HEK293 (cell line): ENCODE measurements around the gene C9orf78.

Experiments used
- CTCF ChIA-PET: fragments of 350-600 bp; formaldehyde crosslinking; extraction: SDS; loops from one replicate; lab custom pipeline; 2021; ENCODE audit warnings: antibody characterized with exemption; lab: Yijun Ruan, JAX
- POLR2A ChIA-PET: fragments of 300-600 bp; formaldehyde crosslinking; extraction: SDS; loops from one replicate; lab custom pipeline; 2020; ENCODE audit warnings: antibody characterized with exemption, inconsistent platforms; lab: Yijun Ruan, JAX
- H3K27ac ChIP-seq: fragments of 200-500 bp; sonication (Bioruptor generic); 2 replicates; pipeline ENCODE4 v1.5.1; 2014; ENCODE audit warnings: low read depth, low read length, control low read depth, inconsistent platforms; ENCODE audit errors: extremely low read depth
- H3K36me3 ChIP-seq, 2 experiments: fragments of 200-500 bp in 1 of 2; sonication (Bioruptor generic) in 1 of 2; 1 replicate in 1 of 2; 2 replicates in 1 of 2; pipeline ENCODE4 v1.5.1; 2014 to 2017; ENCODE audit warnings: inconsistent platforms in 2 of 2, low read length in 2 of 2; ENCODE audit not compliant: control insufficient read depth in 2 of 2, insufficient read depth in 1 of 2
- H3K4me1 ChIP-seq: fragments of 200-500 bp; sonication (Bioruptor generic); 2 replicates; pipeline ENCODE4 v1.5.1; 2014; ENCODE audit warnings: mild to moderate bottlenecking, low read length, inconsistent platforms; ENCODE audit not compliant: control insufficient read depth, insufficient read depth
- H3K4me3 ChIP-seq: 2 replicates; pipeline ENCODE4 v1.5.1; 2011; ENCODE audit warnings: low read depth, mild to moderate bottlenecking, control low read depth, low read length, moderate library complexity
- H3K9me3 ChIP-seq: fragments of 200-500 bp; sonication (Bioruptor generic); 2 replicates; pipeline ENCODE4 v1.5.1; 2014; ENCODE audit warnings: low read depth, low read length, inconsistent platforms; ENCODE audit not compliant: control insufficient read depth, insufficient read depth
- OSR2 ChIP-seq: fragments of 450-650 bp; formaldehyde crosslinking; IDR thresholded peaks from 2 replicates; pipeline ENCODE4 v1.5.1; 2016; ENCODE audit warnings: missing biosample characterization, missing genetic modification characterization
- OVOL3 ChIP-seq: fragments of 450-650 bp; formaldehyde crosslinking; IDR thresholded peaks from 2 replicates; pipeline ENCODE4 v1.5.1; 2016; ENCODE audit warnings: missing biosample characterization, missing genetic modification characterization
- SP2 ChIP-seq: fragments of 450-650 bp; formaldehyde crosslinking; IDR thresholded peaks from 2 replicates; pipeline ENCODE4 v1.5.1; 2016; ENCODE audit warnings: missing biosample characterization, missing genetic modification characterization
- ZNF239 ChIP-seq: fragments of 450-650 bp; formaldehyde crosslinking; IDR thresholded peaks from 2 replicates; pipeline ENCODE4 v1.5.1; 2016; ENCODE audit warnings: missing biosample characterization, missing genetic modification characterization
- ZNF280C ChIP-seq: fragments of 450-650 bp; formaldehyde crosslinking; IDR thresholded peaks from 2 replicates; pipeline ENCODE4 v1.5.1; 2016; ENCODE audit warnings: missing biosample characterization, missing genetic modification characterization
- ZNF423 ChIP-seq: fragments of 450-650 bp; formaldehyde crosslinking; IDR thresholded peaks from 2 replicates; pipeline ENCODE4 v1.5.1; 2016; ENCODE audit warnings: missing biosample characterization, missing genetic modification characterization
- ZNF530 ChIP-seq: fragments of 450-650 bp; formaldehyde crosslinking; IDR thresholded peaks from 2 replicates; pipeline ENCODE4 v1.5.1; 2016; ENCODE audit warnings: low read depth, missing biosample characterization, missing genetic modification characterization
- ZNF596 ChIP-seq: fragments of 450-650 bp; IDR thresholded peaks from 2 replicates; pipeline ENCODE4 v1.5.0; 2018; ENCODE audit warnings: missing biosample characterization, mild to moderate bottlenecking, missing genetic modification characterization, moderate library complexity
- ZNF747 ChIP-seq: fragments of 450-650 bp; formaldehyde crosslinking; IDR thresholded peaks from 2 replicates; pipeline ENCODE4 v1.5.1; 2016; ENCODE audit warnings: missing biosample characterization, missing genetic modification characterization
- TF ChIP-seq, protein P1 (sequence below): fragments of 450-650 bp; formaldehyde crosslinking; conservative IDR thresholded peaks from 2 replicates; pipeline ENCODE4 v1.5.1; 2016; ENCODE audit warnings: low read depth, missing biosample characterization, missing genetic modification characterization
- TF ChIP-seq, protein P2 (sequence below): fragments of 450-650 bp; formaldehyde crosslinking; IDR thresholded peaks from 2 replicates; pipeline ENCODE4 v1.5.1; 2016; ENCODE audit warnings: missing biosample characterization, missing genetic modification characterization
- TF ChIP-seq, protein P3 (sequence below): fragments of 450-650 bp; IDR thresholded peaks from 2 replicates; pipeline ENCODE4 v1.5.1; 2018; ENCODE audit warnings: missing biosample characterization, missing genetic modification characterization
- TF ChIP-seq, protein P4 (sequence below): fragments of 450-650 bp; formaldehyde crosslinking; IDR thresholded peaks from 2 replicates; pipeline ENCODE4 v1.5.1; 2016; ENCODE audit warnings: missing biosample characterization, missing genetic modification characterization

Gene C9orf78

GRCh38 chr9:129857207-129857606 lies 22.1 kb upstream of the C9orf78 start:
- H3K4me1 ChIP-seq = no peaks in the 10 kb centered on the region
- TF ChIP-seq, protein P1, sequence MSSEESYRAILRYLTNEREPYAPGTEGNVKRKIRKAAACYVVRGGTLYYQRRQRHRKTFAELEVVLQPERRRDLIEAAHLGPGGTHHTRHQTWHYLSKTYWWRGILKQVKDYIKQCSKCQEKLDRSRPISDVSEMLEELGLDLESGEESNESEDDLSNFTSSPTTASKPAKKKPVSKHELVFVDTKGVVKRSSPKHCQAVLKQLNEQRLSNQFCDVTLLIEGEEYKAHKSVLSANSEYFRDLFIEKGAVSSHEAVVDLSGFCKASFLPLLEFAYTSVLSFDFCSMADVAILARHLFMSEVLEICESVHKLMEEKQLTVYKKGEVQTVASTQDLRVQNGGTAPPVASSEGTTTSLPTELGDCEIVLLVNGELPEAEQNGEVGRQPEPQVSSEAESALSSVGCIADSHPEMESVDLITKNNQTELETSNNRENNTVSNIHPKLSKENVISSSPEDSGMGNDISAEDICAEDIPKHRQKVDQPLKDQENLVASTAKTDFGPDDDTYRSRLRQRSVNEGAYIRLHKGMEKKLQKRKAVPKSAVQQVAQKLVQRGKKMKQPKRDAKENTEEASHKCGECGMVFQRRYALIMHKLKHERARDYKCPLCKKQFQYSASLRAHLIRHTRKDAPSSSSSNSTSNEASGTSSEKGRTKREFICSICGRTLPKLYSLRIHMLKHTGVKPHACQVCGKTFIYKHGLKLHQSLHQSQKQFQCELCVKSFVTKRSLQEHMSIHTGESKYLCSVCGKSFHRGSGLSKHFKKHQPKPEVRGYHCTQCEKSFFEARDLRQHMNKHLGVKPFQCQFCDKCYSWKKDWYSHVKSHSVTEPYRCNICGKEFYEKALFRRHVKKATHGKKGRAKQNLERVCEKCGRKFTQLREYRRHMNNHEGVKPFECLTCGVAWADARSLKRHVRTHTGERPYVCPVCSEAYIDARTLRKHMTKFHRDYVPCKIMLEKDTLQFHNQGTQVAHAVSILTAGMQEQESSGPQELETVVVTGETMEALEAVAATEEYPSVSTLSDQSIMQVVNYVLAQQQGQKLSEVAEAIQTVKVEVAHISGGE = no peak
- TF ChIP-seq OVOL3 (tag by site-specific recombination) (no peak), ZNF596 (tag by site-specific recombination) (no peak), ZNF423 (tag by site-specific recombination) (no peak)
- TF ChIP-seq, protein P2, sequence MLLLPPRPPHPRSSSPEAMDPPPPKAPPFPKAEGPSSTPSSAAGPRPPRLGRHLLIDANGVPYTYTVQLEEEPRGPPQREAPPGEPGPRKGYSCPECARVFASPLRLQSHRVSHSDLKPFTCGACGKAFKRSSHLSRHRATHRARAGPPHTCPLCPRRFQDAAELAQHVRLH = no peak
- H3K27ac ChIP-seq = no peak overlapping the region
- no peak overlapping the region for H3K4me3 ChIP-seq
- ChIA-PET CTCF (no interaction called here), POLR2A (no interaction called here)
- no peaks in the 10 kb centered on the region for H3K9me3 ChIP-seq
- peaks cover 0 to 69% of the 10 kb centered on the region in 2 experiments; a peak in 1 of 3 replicates for H3K36me3 ChIP-seq

GRCh38 chr9:129854588-129855110 lies 19.6 kb upstream of the C9orf78 start:
- ChIA-PET CTCF (no interaction called here), POLR2A (no interaction called here)
- TF ChIP-seq ZNF423 (tag by site-specific recombination) = no peak
- no peak for TF ChIP-seq ZNF747 (tag by site-specific recombination)
- no peak for TF ChIP-seq ZNF530
- TF ChIP-seq, protein P3, sequence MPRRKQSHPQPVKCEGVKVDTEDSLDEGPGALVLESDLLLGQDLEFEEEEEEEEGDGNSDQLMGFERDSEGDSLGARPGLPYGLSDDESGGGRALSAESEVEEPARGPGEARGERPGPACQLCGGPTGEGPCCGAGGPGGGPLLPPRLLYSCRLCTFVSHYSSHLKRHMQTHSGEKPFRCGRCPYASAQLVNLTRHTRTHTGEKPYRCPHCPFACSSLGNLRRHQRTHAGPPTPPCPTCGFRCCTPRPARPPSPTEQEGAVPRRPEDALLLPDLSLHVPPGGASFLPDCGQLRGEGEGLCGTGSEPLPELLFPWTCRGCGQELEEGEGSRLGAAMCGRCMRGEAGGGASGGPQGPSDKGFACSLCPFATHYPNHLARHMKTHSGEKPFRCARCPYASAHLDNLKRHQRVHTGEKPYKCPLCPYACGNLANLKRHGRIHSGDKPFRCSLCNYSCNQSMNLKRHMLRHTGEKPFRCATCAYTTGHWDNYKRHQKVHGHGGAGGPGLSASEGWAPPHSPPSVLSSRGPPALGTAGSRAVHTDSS (tag by site-specific recombination) = no peak
- no peak for TF ChIP-seq SP2 (tag by site-specific recombination)
- TF ChIP-seq ZNF280C = no peak
- no peak for TF ChIP-seq ZNF239 (tag by site-specific recombination)
- H3K36me3 ChIP-seq = peaks cover 0 to 61% of the 10 kb centered on the region in 2 experiments; a peak in 2 of 3 replicates
- H3K4me3 ChIP-seq = no peak overlapping the region
- no peaks in the 10 kb centered on the region for H3K4me1 ChIP-seq
- H3K9me3 ChIP-seq = no peaks in the 10 kb centered on the region
- H3K27ac ChIP-seq = no peak overlapping the region

- H3K36me3 ChIP-seq = peaks cover 0 to 58% of the 10 kb centered on the region in 2 experiments; a peak in 2 of 3 replicates
- no peak for TF ChIP-seq OSR2 (tag by site-specific recombination)
- TF ChIP-seq, protein P4, sequence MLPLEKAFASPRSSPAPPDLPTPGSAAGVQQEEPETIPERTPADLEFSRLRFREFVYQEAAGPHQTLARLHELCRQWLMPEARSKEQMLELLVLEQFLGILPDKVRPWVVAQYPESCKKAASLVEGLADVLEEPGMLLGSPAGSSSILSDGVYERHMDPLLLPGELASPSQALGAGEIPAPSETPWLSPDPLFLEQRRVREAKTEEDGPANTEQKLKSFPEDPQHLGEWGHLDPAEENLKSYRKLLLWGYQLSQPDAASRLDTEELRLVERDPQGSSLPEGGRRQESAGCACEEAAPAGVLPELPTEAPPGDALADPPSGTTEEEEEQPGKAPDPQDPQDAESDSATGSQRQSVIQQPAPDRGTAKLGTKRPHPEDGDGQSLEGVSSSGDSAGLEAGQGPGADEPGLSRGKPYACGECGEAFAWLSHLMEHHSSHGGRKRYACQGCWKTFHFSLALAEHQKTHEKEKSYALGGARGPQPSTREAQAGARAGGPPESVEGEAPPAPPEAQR (tag by site-specific recombination) = no peak
- TF ChIP-seq, protein P3 (tag by site-specific recombination) = no peak
These were observed 18.5 kb upstream of the C9orf78 start for GRCh38 chr9:129853614-129854013.

More at GRCh38 chr9:129853614-129854013, 18.5 kb upstream of the C9orf78 start:
- H3K9me3 ChIP-seq = no peaks in the 10 kb centered on the region
- no peak overlapping the region for H3K4me3 ChIP-seq
- ChIA-PET POLR2A (interaction anchor here (0.9 kb wide), 1 partner anchor 19 kb away, joined by 3 read pairs; the partner anchor contains the start of genes C9orf78 and USP20), CTCF (interaction anchor here (1.0 kb wide), 1 partner anchor 14 kb away, joined by 3 read pairs; no protein-coding TSS in a partner anchor)
- no peak overlapping the region for H3K27ac ChIP-seq
- H3K4me1 ChIP-seq = no peaks in the 10 kb centered on the region
